Sigmoid colon (tissue), 4 donors: ENCODE measurements around the gene ELF1.

ENCODE experiments used
- EP300 ChIP-seq, 4 donors: sonication (generic); formaldehyde crosslinking; IDR thresholded peaks; one replicate each; pipeline ENCODE4 v1.6.1; 2017; ENCODE audit warnings: antibody characterized with exemption in 4 of 4
- POLR2A ChIP-seq, 2 donors: fragments of 450-650 bp; IDR thresholded peaks; one replicate each; pipeline ENCODE4 v1.6.1; 2016; ENCODE audit warnings: antibody characterized with exemption in 2 of 2, mild to moderate bottlenecking in 2 of 2, moderate library complexity in 2 of 2
- POLR2AphosphoS5 ChIP-seq, 4 donors: sonication (generic); formaldehyde crosslinking; IDR thresholded peaks; one replicate each; pipeline ENCODE4 v1.6.1; 2017; ENCODE audit warnings: antibody characterized with exemption in 4 of 4
- TF ChIP-seq, protein P1 (sequence below), 4 experiments: fragments of 450-650 bp in 3 of 4; fragments of 200-600 bp in 1 of 4; IDR thresholded peaks; one replicate each; pipeline ENCODE4 v1.5.1; 2016 to 2019; ENCODE audit warnings: antibody characterized with exemption in 4 of 4, mild to moderate bottlenecking in 3 of 4, moderate library complexity in 2 of 4

DNA sequence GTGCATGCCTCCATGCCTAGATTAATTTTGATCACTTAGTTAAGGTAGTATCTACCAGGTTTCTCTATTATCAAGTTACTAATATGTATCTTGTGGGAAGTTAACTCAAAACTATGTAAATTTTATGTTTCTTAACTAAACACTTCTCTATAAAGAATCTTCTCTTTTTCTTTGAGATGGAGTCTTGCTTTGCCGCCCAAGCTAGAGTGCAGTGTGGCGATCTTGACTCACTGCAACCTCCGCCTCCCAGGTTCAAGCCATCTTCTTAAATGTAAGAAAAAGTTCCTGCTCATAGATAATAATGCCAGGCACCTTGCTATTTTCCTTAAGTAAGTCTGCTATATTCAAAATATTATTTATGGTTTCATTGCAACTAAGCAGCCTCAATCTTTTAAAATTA is 58.4 kb downstream of the ELF1 start:
- TF ChIP-seq, protein P1, sequence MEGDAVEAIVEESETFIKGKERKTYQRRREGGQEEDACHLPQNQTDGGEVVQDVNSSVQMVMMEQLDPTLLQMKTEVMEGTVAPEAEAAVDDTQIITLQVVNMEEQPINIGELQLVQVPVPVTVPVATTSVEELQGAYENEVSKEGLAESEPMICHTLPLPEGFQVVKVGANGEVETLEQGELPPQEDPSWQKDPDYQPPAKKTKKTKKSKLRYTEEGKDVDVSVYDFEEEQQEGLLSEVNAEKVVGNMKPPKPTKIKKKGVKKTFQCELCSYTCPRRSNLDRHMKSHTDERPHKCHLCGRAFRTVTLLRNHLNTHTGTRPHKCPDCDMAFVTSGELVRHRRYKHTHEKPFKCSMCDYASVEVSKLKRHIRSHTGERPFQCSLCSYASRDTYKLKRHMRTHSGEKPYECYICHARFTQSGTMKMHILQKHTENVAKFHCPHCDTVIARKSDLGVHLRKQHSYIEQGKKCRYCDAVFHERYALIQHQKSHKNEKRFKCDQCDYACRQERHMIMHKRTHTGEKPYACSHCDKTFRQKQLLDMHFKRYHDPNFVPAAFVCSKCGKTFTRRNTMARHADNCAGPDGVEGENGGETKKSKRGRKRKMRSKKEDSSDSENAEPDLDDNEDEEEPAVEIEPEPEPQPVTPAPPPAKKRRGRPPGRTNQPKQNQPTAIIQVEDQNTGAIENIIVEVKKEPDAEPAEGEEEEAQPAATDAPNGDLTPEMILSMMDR (IDR thresholded peaks at IDR 0.05), result no peak
- TF ChIP-seq POLR2A (IDR thresholded peaks at IDR 0.05) (no peak), EP300 (IDR thresholded peaks at IDR 0.05) (no peak), POLR2AphosphoS5 (IDR thresholded peaks at IDR 0.05) (no peak)
